Muscle layer of colon (tissue), 2 donors: Measurements from ENCODE around the gene GRAMD4.

Source experiments
- H3K27ac ChIP-seq: one replicate; pipeline ENCODE4 v1.7.0; 2013; ENCODE audit warnings: low read depth, mild to moderate bottlenecking, low read length, moderate library complexity
- H3K27me3 ChIP-seq, 2 donors: one replicate each; pipeline ENCODE4 v1.7.0; 2013; ENCODE audit warnings: low read length in 2 of 2, mild to moderate bottlenecking in 2 of 2; ENCODE audit not compliant: insufficient read depth in 2 of 2, control insufficient read depth in 1 of 2
- H3K36me3 ChIP-seq: one replicate; pipeline ENCODE4 v1.7.0; 2013; ENCODE audit warnings: mild to moderate bottlenecking, low read length; ENCODE audit not compliant: insufficient read depth
- H3K4me1 ChIP-seq: one replicate; pipeline ENCODE4 v1.7.0; 2013; ENCODE audit warnings: mild to moderate bottlenecking, low read length; ENCODE audit not compliant: insufficient read depth
- H3K4me3 ChIP-seq, 2 donors: one replicate each; pipeline ENCODE4 v1.7.0; 2013; ENCODE audit warnings: low read length in 2 of 2, low read depth in 1 of 2, mild to moderate bottlenecking in 1 of 2, moderate library complexity in 1 of 2
- H3K9ac ChIP-seq: one replicate; pipeline ENCODE4 v1.7.0; 2013; ENCODE audit warnings: low read length
- H3K9me3 ChIP-seq: one replicate; pipeline ENCODE4 v1.7.0; 2013; ENCODE audit warnings: mild to moderate bottlenecking, low read length
- donor health status: abdominal sarcoma.
- donor health status: Adenocarcinoma of cecum.

The GRAMD4 gene

GRCh38 chr22:46696614-46697013, 76.4 kb downstream of the GRAMD4 start:
- Histone ChIP-seq H3K9ac (no peak overlapping the region), H3K27me3 (no peaks in the 10 kb centered on the region), H3K4me3 (no peak overlapping the region), H3K4me1 (no peaks in the 10 kb centered on the region), H3K36me3 (peaks cover 67% of the 10 kb centered on the region), H3K27ac (no peak overlapping the region), H3K9me3 (no peaks in the 10 kb centered on the region)

GRCh38 chr22:46697811-46698515, 77.8 kb downstream of the GRAMD4 start:
- H3K36me3 ChIP-seq: peaks cover 70% of the 10 kb centered on the region

GRCh38 chr22:46699091-46699490, 78.9 kb downstream of the GRAMD4 start:
- Histone ChIP-seq H3K27ac (no peak overlapping the region), H3K9ac (no peak overlapping the region), H3K4me1 (no peaks in the 10 kb centered on the region), H3K4me3 (no peak overlapping the region), H3K9me3 (no peaks in the 10 kb centered on the region), H3K36me3 (peaks cover 74% of the 10 kb centered on the region), H3K27me3 (no peaks in the 10 kb centered on the region)

More at GRCh38 chr22:46697811-46698515, 77.8 kb downstream of the GRAMD4 start:
- Histone ChIP-seq H3K27me3 (no peaks in the 10 kb centered on the region), H3K4me1 (no peaks in the 10 kb centered on the region), H3K9ac (no peak overlapping the region), H3K9me3 (no peaks in the 10 kb centered on the region), H3K4me3 (no peak overlapping the region), H3K27ac (no peak overlapping the region)

GRCh38 chr22:46701262-46701661, 81.1 kb downstream of the GRAMD4 start:
- H3K9me3 ChIP-seq: no peaks in the 10 kb centered on the region
- H3K9ac ChIP-seq: no peak overlapping the region
- H3K36me3 ChIP-seq: peaks cover 65% of the 10 kb centered on the region
- H3K4me3 ChIP-seq: no peak overlapping the region
- no peaks in the 10 kb centered on the region for H3K27me3 ChIP-seq
- no peak overlapping the region for H3K27ac ChIP-seq
- H3K4me1 ChIP-seq: no peaks in the 10 kb centered on the region

- Histone ChIP-seq H3K4me3 (no peak overlapping the region), H3K4me1 (no peaks in the 10 kb centered on the region), H3K9me3 (no peaks in the 10 kb centered on the region), H3K27ac (no peak overlapping the region), H3K36me3 (peaks cover 68% of the 10 kb centered on the region), H3K27me3 (no peaks in the 10 kb centered on the region), H3K9ac (no peak overlapping the region)
Observed at GRCh38 chr22:46703171-46703995, 83.2 kb downstream of the GRAMD4 start.

GRCh38 chr22:46703996-46704370, 83.8 kb downstream of the GRAMD4 start:
- H3K4me1 ChIP-seq: no peaks in the 10 kb centered on the region
- no peaks in the 10 kb centered on the region for H3K27me3 ChIP-seq
- no peaks in the 10 kb centered on the region for H3K9me3 ChIP-seq
- H3K27ac ChIP-seq: no peak overlapping the region
- no peak overlapping the region for H3K4me3 ChIP-seq
- H3K36me3 ChIP-seq: peaks cover 70% of the 10 kb centered on the region
- no peak overlapping the region for H3K9ac ChIP-seq

GRCh38 chr22:46706060-46706459, 85.9 kb downstream of the GRAMD4 start:
- H3K4me3 ChIP-seq: no peak overlapping the region
- no peak overlapping the region for H3K27ac ChIP-seq
- no peak overlapping the region for H3K9ac ChIP-seq
- H3K27me3 ChIP-seq: no peaks in the 10 kb centered on the region
- H3K36me3 ChIP-seq: peaks cover 75% of the 10 kb centered on the region
- H3K4me1 ChIP-seq: no peaks in the 10 kb centered on the region
- no peaks in the 10 kb centered on the region for H3K9me3 ChIP-seq

GRCh38 chr22:46707305-46707704, 87.1 kb downstream of the GRAMD4 start:
- Histone ChIP-seq H3K4me1 (no peaks in the 10 kb centered on the region), H3K9ac (no peak overlapping the region), H3K27me3 (no peaks in the 10 kb centered on the region), H3K9me3 (no peaks in the 10 kb centered on the region), H3K27ac (no peak overlapping the region), H3K36me3 (peaks cover 80% of the 10 kb centered on the region), H3K4me3 (no peak overlapping the region)

- peaks cover 75% of the 10 kb centered on the region for H3K36me3 ChIP-seq
Observed at GRCh38 chr22:46707827-46708570, 87.8 kb downstream of the GRAMD4 start.

GRCh38 chr22:46708766-46709330, 88.7 kb downstream of the GRAMD4 start:
- Histone ChIP-seq H3K4me1 (no peaks in the 10 kb centered on the region), H3K27ac (no peak overlapping the region), H3K27me3 (no peaks in the 10 kb centered on the region), H3K9ac (no peak overlapping the region), H3K36me3 (peaks cover 74% of the 10 kb centered on the region), H3K4me3 (no peak overlapping the region), H3K9me3 (no peaks in the 10 kb centered on the region)

More at GRCh38 chr22:46707827-46708570, 87.8 kb downstream of the GRAMD4 start:
- H3K9ac ChIP-seq: no peak overlapping the region
- no peaks in the 10 kb centered on the region for H3K27me3 ChIP-seq
- H3K9me3 ChIP-seq: no peaks in the 10 kb centered on the region
- no peak overlapping the region for H3K4me3 ChIP-seq
- H3K27ac ChIP-seq: no peak overlapping the region
- H3K4me1 ChIP-seq: no peaks in the 10 kb centered on the region

- H3K4me1 ChIP-seq: no peaks in the 10 kb centered on the region
- H3K27me3 ChIP-seq: no peaks in the 10 kb centered on the region
- H3K27ac ChIP-seq: no peak overlapping the region
- H3K4me3 ChIP-seq: no peak overlapping the region
- H3K36me3 ChIP-seq: peaks cover 69% of the 10 kb centered on the region
- H3K9ac ChIP-seq: no peak overlapping the region
- H3K9me3 ChIP-seq: no peaks in the 10 kb centered on the region
Observed at GRCh38 chr22:46710806-46711205, 90.6 kb downstream of the GRAMD4 start.
